ENCODE measurements around the gene STRA8.

STRA8 gene

GRCh38 chr7:135186841-135187253, 46.8 kb upstream of the STRA8 start:
- no peaks in the 10 kb centered on the region for H4K20me1 ChIP-seq (ENCODE audit: insufficient read depth)
- H3K4me2 ChIP-seq, result no peak overlapping the region
- TF ChIP-seq CTCF (conservative IDR thresholded peaks at IDR 0.05; ENCODE audit: low read depth, low read length), result no peak
- H3K27me3 ChIP-seq (ENCODE audit: insufficient read depth, low read depth), result no peaks in the 10 kb centered on the region
- no peaks in the 10 kb centered on the region for H3K79me2 ChIP-seq (ENCODE audit: insufficient read depth, low read depth)
- H3K27ac ChIP-seq, result no peak overlapping the region
- H2AFZ ChIP-seq (ENCODE audit: low read depth), result no peak overlapping the region
- no peak overlapping the region for H3K4me3 ChIP-seq (IDR thresholded peaks at IDR 0.05; ENCODE audit: insufficient read depth, low read depth, low read length)
- H3K9ac ChIP-seq, result no peak overlapping the region
- peaks cover 10% of the 10 kb centered on the region for H3K4me1 ChIP-seq (ENCODE audit: low read depth, poor library complexity, severe bottlenecking)
- no peaks in the 10 kb centered on the region for H3K36me3 ChIP-seq (ENCODE audit: insufficient read depth)

- Histone ChIP-seq H4K20me1 (ENCODE audit: insufficient read depth) (no peaks in the 10 kb centered on the region), H3K4me2 (no peak overlapping the region), H3K4me3 (IDR thresholded peaks at IDR 0.05; ENCODE audit: insufficient read depth, low read depth, low read length) (no peak overlapping the region), H3K36me3 (ENCODE audit: insufficient read depth) (no peaks in the 10 kb centered on the region), H3K79me2 (ENCODE audit: insufficient read depth, low read depth) (no peaks in the 10 kb centered on the region), H3K4me1 (ENCODE audit: low read depth, poor library complexity, severe bottlenecking) (peaks cover 10% of the 10 kb centered on the region), H3K9ac (no peak overlapping the region), H3K27me3 (ENCODE audit: insufficient read depth, low read depth) (no peaks in the 10 kb centered on the region), H2AFZ (ENCODE audit: low read depth) (no peak overlapping the region), H3K27ac (no peak overlapping the region)
- TF ChIP-seq CTCF (conservative IDR thresholded peaks at IDR 0.05; ENCODE audit: low read depth, low read length), result no peak
Measured at GRCh38 chr7:135188298-135188984, 45.2 kb upstream of the STRA8 start.

- no peak for TF ChIP-seq CTCF (conservative IDR thresholded peaks at IDR 0.05; ENCODE audit: low read depth, low read length)
- no peak overlapping the region for H3K9ac ChIP-seq
- no peaks in the 10 kb centered on the region for H3K79me2 ChIP-seq (ENCODE audit: insufficient read depth, low read depth)
- no peak overlapping the region for H3K27ac ChIP-seq
- H3K4me1 ChIP-seq (ENCODE audit: low read depth, poor library complexity, severe bottlenecking), result peaks cover 10% of the 10 kb centered on the region
- no peaks in the 10 kb centered on the region for H4K20me1 ChIP-seq (ENCODE audit: insufficient read depth)
- H2AFZ ChIP-seq (ENCODE audit: low read depth), result no peak overlapping the region
- H3K27me3 ChIP-seq (ENCODE audit: insufficient read depth, low read depth), result no peaks in the 10 kb centered on the region
- no peaks in the 10 kb centered on the region for H3K36me3 ChIP-seq (ENCODE audit: insufficient read depth)
- no peak overlapping the region for H3K4me3 ChIP-seq (IDR thresholded peaks at IDR 0.05; ENCODE audit: insufficient read depth, low read depth, low read length)
- no peak overlapping the region for H3K4me2 ChIP-seq
Measured at GRCh38 chr7:135189221-135189662, 44.4 kb upstream of the STRA8 start.

- H3K27ac ChIP-seq, result no peak overlapping the region
- no peaks in the 10 kb centered on the region for H3K79me2 ChIP-seq (ENCODE audit: insufficient read depth, low read depth)
- no peak overlapping the region for H3K4me2 ChIP-seq
- no peaks in the 10 kb centered on the region for H3K36me3 ChIP-seq (ENCODE audit: insufficient read depth)
- peaks cover 8% of the 10 kb centered on the region for H3K4me1 ChIP-seq (ENCODE audit: low read depth, poor library complexity, severe bottlenecking)
- no peak for TF ChIP-seq CTCF (conservative IDR thresholded peaks at IDR 0.05; ENCODE audit: low read depth, low read length)
- no peak overlapping the region for H3K9ac ChIP-seq
- H2AFZ ChIP-seq (ENCODE audit: low read depth), result no peak overlapping the region
- H3K4me3 ChIP-seq (IDR thresholded peaks at IDR 0.05; ENCODE audit: insufficient read depth, low read depth, low read length), result no peak overlapping the region
- H3K27me3 ChIP-seq (ENCODE audit: insufficient read depth, low read depth), result no peaks in the 10 kb centered on the region
- no peaks in the 10 kb centered on the region for H4K20me1 ChIP-seq (ENCODE audit: insufficient read depth)
Measured at GRCh38 chr7:135189961-135190360, 43.7 kb upstream of the STRA8 start.
